CD4-positive, alpha-beta T cell treated with Interleukin-10 for 1 hour (primary cell): ENCODE measurements around the gene AGAP5.
"Not testable (repeated sequence)": the region's sequence is repeated elsewhere in the genome, so short reads cannot be mapped to it uniquely, and the experiment has no call there.

Experiments
- DNase-seq: peaks from one replicate; pipeline ENCODE4 v3.0.0-alpha.2; 2020

Gene AGAP5

DNA sequence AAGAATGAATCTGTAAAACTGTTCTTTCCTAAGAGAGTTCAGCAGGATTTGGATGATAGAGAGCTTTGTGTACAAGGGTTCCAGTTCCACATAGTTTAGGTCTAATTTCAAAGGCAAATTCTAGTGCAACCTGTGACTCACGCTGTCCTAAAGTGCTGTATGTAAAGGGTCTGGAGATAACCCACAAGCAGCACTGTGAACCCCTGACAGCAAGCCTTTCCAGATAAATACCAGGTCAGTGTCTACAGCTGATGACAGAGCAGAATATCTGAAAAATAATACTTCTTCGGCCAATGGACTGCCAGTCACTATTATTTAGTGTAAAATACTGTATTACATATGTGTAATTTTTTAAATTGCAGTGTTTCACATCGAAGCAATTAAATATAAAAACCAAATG lies 16.0 kb upstream of the AGAP5 start:
- DNase-seq = not testable (repeated sequence)

DNA sequence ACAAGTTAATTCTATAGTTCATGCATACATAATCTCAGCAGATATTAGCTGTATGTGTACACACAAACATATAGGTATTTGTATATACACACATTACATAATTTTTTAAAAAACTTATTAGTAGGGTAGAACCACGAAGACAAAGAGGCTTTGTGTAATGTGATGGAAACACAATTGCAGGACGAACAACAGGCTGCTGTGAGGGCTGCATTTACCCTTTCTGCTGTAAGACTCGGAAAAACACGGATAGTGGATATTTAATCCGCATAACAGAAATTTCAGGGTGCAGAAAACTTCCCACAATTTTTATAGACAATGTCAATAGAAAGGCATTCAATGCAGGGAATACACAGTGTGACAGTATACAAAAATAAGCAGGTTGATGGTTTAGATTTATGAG lies 13.8 kb upstream of the AGAP5 start:
- DNase-seq = not testable (repeated sequence)

DNA sequence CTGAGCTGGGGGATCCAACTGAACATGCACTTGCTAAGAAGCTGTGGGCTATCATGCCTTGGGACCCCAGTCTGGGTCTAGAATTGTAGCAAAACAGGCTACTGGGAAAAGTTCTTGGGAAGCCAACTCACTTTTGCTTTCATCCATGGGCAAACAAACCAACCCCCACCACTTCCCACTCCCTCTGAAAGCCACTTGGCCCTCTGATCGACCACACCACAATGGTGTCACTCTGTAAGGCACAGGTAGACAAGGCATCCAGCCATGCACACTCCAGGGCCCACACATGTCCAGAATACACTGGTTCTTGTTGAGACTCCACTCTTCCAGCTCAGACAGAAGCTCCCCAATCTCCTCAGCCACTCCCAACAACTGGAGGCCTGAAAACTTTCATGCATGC lies 10.2 kb upstream of the AGAP5 start:
- DNase-seq = not testable (repeated sequence)

DNA sequence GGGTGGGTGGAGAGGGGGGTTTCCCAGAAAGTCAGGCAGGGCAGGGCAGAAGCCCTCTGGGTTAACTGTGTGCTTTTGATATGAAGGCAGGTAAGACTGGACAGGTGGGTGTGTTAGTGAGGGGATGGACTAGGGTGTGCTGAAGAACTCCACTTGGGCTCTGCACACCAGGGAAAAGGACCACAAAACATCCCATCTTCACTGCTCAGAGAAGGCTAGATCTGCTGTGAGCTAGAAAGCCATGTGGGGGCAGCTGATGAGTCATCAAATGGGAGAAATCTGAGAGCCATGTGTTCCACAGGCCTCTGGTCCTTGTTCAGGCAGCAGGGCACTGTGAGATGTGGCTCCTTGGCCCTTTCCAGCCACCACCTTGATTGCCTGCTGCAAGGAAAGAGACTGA lies 9.7 kb upstream of the AGAP5 start:
- not testable (repeated sequence) for DNase-seq

DNA sequence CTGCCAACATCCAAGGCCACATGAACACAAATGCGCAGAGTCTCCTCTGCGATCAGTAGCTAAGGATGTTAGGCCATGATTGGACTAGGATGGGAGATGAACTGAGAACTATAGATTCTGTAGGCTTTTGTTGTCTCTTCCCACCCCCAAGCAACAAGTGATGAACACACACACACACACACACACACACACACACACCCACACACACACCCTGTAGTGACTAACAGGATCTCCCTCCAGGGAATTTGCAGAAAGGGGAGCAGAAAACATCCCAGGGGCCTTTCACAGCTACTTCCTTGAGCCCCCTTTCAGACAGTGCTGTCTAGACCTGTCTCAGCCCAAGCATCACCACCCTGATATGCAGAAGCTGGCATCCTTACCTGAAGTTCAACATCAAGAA lies 8.6 kb upstream of the AGAP5 start:
- DNase-seq = not testable (repeated sequence)

DNA sequence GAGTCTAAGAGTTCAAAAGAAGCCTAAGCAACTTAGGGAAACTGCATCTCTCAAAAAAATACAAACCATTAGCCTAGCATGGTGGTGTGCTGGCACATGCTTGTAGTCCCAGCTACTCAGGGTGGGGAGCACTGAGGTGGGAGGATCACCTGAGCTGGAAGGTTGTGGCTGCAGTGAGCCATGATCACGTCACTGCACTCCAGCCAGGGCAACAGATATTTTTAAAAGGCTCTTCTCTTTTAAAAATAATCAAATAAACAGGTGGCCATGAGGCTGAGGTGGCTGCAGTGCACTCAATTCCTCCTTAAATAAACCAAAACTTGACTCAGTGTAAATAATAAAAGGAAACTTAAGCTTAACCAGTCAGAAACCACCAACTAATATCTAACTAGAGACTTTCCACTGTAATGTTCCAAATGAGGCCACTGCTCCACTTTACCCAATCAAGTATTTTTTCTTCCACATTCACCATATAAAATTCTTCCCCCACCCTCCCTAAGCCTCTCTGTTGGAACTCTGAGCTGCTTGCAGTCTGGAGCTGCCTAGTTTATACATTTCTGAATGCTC lies 7.7 kb upstream of the AGAP5 start:
- DNase-seq = not testable (repeated sequence)

DNA sequence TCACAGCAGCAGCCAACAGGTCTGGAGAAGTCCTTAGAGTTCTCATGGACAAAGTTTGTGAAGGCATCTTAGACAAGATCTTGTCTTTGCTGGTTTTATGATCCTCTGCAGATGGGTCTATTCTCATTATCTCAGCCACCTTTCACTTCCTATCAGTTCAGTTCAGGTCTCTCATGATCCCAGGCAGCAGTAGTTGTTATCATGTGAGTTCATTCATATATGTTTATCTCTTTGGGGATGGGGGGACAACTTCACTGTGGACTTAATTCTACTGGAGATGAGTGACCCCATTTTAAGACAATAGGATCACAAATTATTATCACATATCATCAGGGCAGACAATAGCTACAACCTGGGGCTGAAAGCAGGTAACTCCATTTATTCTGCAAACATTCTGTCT lies 6.0 kb upstream of the AGAP5 start:
- not testable (repeated sequence) for DNase-seq

DNA sequence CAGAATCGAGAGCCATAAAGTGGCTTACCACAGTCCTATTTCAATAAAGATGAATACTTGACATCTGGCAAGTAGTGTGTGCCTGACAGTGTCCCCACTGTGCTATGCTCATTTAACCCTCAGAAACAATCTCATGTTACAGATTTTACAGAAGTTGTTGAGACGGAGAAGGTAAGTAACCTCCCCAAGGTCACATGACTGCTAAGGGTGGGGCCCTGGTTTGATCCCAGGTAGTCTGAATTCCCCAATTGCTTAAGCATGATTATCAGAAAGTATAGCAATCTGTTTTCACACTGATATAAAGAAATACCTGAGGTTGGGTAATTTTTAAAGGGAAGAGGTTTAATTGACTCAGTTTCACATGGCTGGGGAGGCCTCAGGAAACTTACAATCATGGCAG lies 910 bp upstream of the AGAP5 start:
- DNase-seq = not testable (repeated sequence)

DNA sequence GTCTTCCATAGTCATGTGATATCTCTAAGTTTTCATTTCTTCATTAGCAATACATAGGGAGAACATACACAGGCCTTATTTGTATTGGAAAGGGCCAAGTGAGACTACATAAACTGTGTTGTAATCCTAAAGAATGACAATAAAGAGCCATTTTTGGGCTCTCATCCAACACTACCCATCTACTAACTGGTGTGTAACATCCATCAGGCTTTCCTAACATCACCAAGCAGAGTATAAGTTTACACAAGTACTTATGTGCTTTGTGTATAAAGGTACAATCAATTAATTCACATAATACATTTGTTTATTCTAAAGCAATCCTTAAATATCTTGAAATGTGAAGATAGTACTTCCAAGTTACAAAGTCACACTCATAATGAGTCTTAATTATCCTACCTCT lies 2.6 kb downstream of the AGAP5 start:
- not testable (repeated sequence) for DNase-seq

DNA sequence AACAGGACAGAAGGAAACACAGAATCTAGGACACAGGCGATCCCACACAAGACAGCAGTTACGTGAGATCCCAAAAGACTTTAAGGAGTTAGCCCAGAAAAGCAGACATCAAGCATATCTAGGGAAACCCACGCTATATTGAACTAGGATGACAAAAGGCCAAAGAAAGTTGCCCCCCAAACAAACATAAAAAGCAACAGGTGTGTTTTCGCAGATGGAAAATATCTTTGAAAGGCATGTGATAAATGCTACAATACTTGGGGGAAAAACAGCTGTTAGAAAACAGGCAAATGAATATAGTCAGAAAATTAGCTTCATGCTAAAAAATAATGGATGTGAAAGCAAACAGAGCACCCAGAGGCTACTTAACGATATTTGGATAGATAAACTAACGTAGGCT lies 7.2 kb downstream of the AGAP5 start:
- not testable (repeated sequence) for DNase-seq

DNA sequence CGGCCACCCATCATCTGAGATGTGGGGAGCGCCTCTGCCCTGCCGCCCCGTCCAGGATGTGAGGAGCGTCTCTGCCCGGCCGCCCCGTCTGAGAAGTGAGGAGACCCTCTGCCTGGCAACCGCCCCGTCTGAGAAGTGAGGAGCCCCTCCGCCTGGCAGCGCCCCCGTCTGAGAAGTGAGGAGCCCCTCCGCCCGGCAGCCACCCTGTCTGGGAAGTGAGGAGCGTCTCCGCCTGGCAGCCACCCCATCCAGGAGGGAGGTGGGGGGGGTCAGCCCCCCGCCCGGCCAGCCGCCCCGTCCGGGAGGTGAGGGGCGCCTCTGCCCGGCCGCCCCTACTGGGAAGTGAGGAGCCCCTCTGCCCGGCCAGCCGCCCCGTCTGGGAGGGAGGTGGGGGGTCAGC lies 8.3 kb downstream of the AGAP5 start:
- not testable (repeated sequence) for DNase-seq

DNA sequence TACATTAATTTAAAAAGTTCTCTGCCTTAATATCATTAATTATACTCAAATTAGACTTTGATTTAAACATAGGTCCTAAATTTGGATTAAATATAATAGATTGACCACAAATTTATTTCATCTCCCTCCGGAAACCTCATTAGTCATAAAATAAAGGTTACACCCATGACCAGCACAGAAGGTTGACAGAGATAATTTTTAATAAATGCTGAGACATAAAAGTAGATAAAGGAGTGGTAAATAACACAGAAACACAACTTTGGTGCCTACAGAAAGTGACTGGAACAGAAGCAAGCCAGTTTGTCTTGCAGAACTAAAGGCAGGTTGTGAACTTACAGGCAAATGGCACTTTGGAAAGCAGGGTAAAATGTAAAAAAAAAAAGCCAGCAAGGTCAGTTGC lies 10.3 kb downstream of the AGAP5 start:
- DNase-seq = not testable (repeated sequence)

DNA sequence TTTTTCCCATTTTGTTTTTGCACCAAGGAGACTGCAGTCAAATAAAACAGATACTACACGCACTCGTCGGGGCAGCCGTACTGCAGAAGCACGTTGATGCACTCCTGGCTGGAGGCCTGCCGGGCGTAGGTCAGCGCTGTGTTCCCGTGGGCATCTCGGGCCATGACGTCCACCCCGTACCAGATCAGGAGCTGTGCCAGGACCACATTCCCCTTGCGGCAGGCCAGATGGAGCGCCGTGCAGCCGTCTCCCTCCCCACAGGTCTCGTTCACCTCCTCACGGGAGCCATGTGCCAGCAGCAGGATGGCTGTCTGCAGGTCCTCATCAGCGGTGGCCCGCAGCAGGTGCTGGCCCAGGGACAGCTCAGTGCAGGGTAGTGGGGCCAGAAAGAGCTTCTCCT lies 23.4 kb downstream of the AGAP5 start:
- not testable (repeated sequence) for DNase-seq

DNA sequence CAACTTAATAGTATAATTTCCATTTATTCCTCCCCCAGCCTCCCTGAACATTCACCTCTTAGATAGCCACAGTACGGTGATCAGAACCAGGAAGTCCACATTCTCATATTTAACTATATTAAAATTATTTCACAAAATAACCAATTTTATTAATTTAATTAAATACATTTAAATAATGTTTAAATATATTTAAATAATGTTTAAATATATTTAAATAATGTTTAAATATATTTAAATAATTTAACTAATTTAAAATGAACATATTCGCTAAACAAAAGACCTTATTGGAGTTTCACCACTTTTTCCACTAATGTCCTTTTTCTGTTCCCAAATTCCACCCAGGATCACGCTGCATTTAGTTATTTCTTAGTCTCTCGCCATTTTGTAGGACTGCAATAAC lies 29.5 kb downstream of the AGAP5 start:
- not testable (repeated sequence) for DNase-seq

DNA sequence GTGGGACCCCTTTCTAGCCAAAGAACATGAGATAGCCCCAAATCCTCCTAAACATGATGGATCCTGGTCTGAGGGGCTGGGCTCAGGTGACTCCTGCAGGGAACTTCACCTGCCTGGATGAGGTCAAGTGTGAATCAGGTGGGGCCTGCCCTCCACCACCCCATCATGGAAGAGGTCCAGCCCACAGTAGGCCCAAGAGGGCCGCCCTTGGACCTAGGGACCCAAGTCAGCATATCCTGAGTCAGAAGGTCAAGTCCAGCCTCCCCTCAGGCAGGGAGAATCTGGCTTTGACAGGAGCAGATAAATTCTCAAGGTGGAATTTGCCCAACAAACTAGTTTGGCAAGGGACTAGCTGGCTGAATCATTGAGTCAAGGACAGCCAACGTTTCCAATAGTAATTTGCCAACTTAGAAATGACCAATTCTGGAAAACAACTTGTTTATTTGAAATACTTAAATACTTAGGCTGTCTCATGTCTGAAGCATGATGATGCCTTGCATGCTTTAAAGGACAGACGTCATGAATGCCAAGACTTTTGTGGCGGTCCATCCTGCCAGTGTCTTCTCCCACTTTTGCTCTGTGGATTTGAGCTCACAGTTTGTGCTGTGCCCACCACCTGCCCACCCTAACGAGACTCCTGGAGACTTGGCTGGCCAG lies 31.6 kb downstream of the AGAP5 start:
- not testable (repeated sequence) for DNase-seq

DNA sequence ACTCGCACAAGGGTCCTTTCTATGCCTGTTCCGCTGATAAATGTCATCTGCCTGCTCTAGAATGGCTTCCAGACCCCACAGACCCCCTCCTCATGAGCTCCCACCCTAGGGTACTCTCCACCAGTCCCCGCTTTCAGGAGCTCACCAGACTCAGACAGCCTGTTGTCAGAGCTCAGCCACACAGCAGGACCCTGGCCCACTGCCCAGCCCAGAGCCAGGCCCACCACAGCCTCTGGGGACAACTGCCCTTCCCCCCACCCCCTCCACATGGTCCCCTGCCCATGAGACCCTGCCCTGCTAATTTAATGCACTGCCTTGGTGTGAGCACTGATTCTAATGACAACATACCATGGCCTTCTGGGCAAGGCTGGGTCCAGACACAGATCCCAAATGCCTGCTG lies 32.3 kb downstream of the AGAP5 start:
- DNase-seq = not testable (repeated sequence)

DNA sequence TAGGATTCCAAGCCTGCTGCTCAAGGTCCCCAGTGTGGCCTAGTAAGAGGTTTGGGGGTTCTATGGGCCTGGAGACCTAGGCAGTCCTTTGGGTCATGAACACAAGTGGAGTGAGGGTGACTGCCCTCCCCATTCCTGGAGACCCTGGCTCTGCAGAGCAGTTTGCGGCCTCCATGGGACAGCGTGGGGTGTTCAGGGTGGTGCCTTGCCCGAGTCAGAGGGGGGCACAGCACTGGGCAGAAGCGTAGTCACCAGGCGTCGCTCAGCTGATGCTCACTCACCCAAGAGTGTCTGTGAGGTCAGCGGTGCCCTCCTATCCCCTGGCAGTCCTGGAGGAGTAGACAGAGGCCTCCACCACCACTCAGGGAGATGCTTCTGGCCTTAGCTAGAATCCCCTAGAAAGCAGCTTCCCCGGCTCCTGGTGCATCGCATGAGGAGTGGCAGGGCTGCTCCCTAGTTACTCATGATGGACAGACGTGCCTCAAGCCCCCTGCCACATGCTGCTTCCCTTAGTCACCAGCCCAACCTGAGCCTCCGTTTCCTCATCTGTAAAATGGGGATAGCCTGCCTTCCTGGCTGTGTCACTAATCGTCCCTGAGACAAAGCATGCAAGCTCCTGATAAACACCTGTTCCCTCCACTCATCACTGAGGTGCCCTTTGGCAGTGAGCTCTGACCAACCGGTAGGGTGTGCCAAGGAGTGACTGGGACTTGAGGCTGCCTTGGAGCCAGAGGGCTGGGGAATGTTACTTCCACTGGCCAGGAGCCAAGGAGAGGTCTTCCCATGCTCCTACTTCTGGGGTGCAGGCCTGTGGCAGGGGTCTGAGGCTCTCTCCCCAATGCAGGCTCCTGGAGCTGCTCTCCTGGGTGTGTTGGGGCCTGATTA lies 33.5 kb downstream of the AGAP5 start:
- DNase-seq = not testable (repeated sequence)

DNA sequence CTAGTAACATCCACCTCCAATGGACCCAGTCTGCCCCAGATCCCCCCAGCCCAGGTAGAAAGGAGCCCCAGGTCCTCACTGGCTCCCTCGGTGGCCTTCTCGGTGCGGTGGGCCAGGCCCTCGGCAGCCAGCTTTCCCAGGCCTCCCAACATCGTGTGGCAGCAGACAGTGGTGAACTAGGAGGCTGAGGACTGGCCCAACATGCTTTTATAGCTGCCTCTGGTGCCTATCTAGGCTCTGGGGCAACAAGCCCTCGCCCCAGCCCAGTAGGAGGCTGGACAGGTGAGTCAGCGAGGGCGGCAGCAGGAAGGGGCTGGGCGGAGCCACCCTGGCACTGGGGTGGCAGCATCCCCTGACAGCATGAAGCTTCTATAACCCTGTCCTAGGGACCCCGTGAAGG lies 34.3 kb downstream of the AGAP5 start:
- DNase-seq = not testable (repeated sequence)

DNA sequence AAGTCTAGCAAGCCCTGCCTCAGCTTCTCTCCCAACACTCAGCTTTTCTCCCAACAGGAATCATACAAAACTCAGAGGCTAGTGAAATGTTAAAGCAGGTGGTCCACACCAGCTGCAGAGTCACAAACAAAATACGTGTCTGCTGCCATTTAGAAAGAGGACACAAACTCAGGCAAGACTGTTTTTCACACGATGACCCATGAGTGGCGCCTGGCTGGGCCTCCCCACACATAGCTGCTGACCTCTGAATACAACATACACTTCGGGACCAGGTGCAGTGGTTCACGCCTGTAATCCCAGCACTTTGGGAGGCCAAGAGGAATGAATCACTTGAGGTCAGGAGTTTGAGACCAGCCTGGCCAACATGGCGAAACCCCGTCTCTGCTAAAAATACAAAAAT lies 35.2 kb downstream of the AGAP5 start:
- DNase-seq = not testable (repeated sequence)

DNA sequence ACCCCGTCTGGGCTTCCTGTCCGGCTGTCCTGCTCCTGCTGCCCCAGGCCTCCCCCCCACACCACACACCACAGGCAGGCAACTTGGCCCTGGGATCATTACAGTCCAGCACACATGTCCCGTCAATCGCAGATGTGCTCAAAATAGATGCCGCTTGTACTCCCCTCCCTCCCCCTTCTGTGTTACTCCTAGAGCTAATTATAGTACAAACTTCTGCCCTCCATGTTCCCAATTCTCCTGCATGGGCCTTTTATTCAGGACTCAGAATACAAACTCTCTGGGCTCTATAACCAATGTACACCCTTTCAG lies 42.0 kb downstream of the AGAP5 start, which contains the start of gene SYNPO2L:
Gene SYNPO2L, minus strand, starts transcription at position 40 of the 309 bp plus-strand sequence. CDS start 107 bp downstream, outside the sequence.
- DNase-seq = no peak

DNA sequence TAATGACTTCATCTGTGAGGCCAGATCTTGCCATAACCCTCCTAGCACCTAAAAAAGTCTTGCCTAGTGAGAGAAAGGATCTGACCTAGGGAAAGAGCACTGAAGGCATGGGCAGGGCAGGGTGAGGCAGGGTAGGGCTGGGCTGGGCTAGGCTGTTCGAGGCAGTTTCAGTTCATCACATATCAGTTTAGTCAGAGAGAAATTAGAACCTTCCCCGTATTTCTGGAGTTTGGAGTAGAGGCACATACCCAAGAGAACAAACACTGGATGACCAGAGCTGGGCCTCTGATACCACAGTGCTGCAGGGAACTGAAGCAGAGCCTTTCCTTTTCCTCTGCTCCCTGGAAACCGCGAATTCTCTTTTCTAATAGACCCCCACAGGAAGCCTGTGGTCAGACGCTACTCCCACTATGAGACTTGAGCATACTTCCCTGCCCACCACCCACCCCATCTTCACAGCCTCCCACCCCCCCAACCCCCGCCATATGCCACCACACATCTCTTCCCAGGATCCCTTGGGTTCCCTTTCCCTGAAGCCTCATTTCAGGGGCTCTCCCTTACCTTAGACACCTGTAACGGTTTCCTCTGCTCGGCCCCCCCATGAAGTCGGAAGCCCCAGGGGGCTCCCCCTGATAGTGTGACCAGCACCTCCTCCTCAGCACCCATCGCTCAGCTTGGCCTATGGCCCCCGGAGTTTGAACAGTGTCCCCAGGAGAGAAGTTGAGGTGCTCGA lies 42.5 kb downstream of the AGAP5 start:
- no peak for DNase-seq

DNA sequence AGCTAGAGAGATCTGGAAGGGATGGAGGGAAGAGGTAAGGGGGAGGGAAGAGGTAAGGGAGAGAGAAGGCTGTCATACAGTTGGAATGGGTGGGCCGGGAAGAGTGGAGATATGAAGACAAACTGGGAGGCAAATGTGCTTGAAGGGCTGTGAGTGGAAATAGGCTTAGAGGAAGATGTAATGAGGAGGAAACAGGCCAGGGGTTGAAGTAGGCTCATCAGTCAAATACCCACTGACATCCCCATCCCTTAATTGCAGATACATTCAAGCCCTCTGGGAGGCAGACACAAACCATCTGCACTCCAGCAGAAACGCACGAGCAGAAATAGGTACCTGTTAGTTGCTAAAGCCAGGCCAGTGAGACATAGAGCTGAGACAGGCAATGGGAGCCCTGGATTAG lies 44.2 kb downstream of the AGAP5 start:
- DNase-seq = no peak

DNA sequence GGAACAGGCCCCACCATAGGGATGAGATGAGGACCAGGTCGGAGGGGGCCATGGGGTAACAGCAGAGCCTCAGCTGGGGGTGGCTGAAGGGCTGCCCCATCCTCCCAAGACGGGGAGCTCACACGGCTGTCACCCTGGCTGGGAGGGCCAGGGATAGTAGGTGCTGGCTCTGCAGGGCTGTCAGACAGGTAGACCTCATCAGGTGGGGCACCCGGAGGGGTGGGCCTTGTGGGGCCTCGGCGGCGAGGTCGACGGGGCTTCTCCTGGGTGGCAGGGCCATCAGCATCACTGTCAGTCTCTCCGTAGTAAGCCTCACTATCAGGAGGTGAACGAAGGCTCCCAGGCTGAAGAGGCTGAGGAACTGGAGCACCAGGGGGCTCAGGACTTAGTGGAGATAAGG lies 44.7 kb downstream of the AGAP5 start:
- DNase-seq = no peak
